HepG2 (cell line): ENCODE results near the gene NGEF. TPM values are rescaled to one million over a fixed set of nuclear protein-coding genes. Genes with fewer than 3 reads are reported as not detected.

Source experiments
- ATAC-seq: fragments of 200-7000 bp; cut with Tn5 transposase; 3 replicates; pipeline ENCODE4 v1.9.1; 2020; ENCODE audit warnings: mild to moderate bottlenecking, moderate library complexity
- BruUV-seq: library from RNA; stranded (reverse); fragments of 400-500 nt; replicated peaks from 2 replicates; lab custom pipeline; 2021; lab: Mats Ljungman, UMichigan
- CTCF ChIA-PET: fragments of 300-600 bp; formaldehyde crosslinking; extraction: SDS; loops from one replicate; lab custom pipeline; 2021; ENCODE audit warnings: low total read pairs, inconsistent platforms, low intra/inter-chr PET ratio; lab: Yijun Ruan, JAX
- POLR2A ChIA-PET: fragments of 350-600 bp; sonication (Branson Sonifier 250); formaldehyde crosslinking; loops from one replicate; lab custom pipeline; 2020; ENCODE audit warnings: antibody characterized with exemption, inconsistent platforms; lab: Yijun Ruan, JAX
- DNase-seq: peaks from one replicate; pipeline ENCODE4 v3.0.0-alpha.2; 2015; ENCODE audit warnings: low spot score
- FAIRE-seq: peaks from 3 replicates; lab custom pipeline; 2011; peaks lifted over from hg19 to GRCh38; lab: Jason Lieb, UNC
- H2AFZ ChIP-seq: one replicate; pipeline ENCODE4 v1.6.1; 2011; ENCODE audit warnings: low read length, inconsistent platforms
- H3K27ac ChIP-seq: fragments of 300-600 bp; 3 replicates; pipeline ENCODE4 v1.8.0; 2011; ENCODE audit warnings: mixed run types, mild to moderate bottlenecking, mixed read lengths, low read length, inconsistent platforms; ENCODE audit not compliant: insufficient read depth; ENCODE audit errors: extremely low read length
- H3K27me3 ChIP-seq, 2 experiments: fragments of 200-600 bp in 1 of 2; 2 replicates in 1 of 2; 3 replicates in 1 of 2; pipeline versions ENCODE4 v1.6.0 to v1.8.0; 2011; ENCODE audit warnings: low read length in 2 of 2, mild to moderate bottlenecking in 2 of 2, moderate library complexity in 2 of 2, inconsistent platforms in 1 of 2; ENCODE audit not compliant: insufficient read depth in 2 of 2, control insufficient read depth in 1 of 2
- H3K36me3 ChIP-seq, 2 experiments: fragments of 200-600 bp in 1 of 2; replicated peaks in 1 of 2; 2 replicates in 1 of 2; 3 replicates in 1 of 2; pipeline versions ENCODE4 v1.5.1 to v1.8.0; 2011; ENCODE audit warnings: low read length in 2 of 2, inconsistent platforms in 1 of 2; ENCODE audit not compliant: insufficient read depth in 2 of 2, control insufficient read depth in 1 of 2
- H3K4me1 ChIP-seq: 2 replicates; pipeline ENCODE4 v1.5.1; 2012; ENCODE audit warnings: low read length, inconsistent platforms; ENCODE audit not compliant: insufficient read depth
- H3K4me2 ChIP-seq: 2 replicates; pipeline ENCODE4 v1.6.0; 2011; ENCODE audit warnings: low read depth, low read length, inconsistent platforms
- H3K4me3 ChIP-seq, 3 experiments: fragments of 200-600 bp in 1 of 3; sonication (generic), shearing (Covaris generic) in 1 of 3; replicated peaks in 1 of 3; 2 replicates each; pipeline ENCODE4 v1.5.1; 2011 to 2016; ENCODE audit warnings: low read length in 3 of 3, inconsistent platforms in 2 of 3, low read depth in 2 of 3, mild to moderate bottlenecking in 2 of 3, control low read depth in 1 of 3, mixed read lengths in 1 of 3; ENCODE audit not compliant: insufficient read depth in 1 of 3
- H3K79me2 ChIP-seq: one replicate; pipeline ENCODE4 v1.6.1; 2011; ENCODE audit warnings: low read length, inconsistent platforms; ENCODE audit not compliant: insufficient read depth
- H3K9ac ChIP-seq: 2 replicates; pipeline ENCODE4 v1.6.0; 2011; ENCODE audit warnings: mild to moderate bottlenecking, low read depth, low read length, inconsistent platforms; ENCODE audit not compliant: insufficient read depth
- H3K9me3 ChIP-seq: 2 replicates; pipeline ENCODE4 v1.5.1; 2012; ENCODE audit warnings: mild to moderate bottlenecking, low read length
- H4K20me1 ChIP-seq: 2 replicates; pipeline ENCODE4 v1.6.0; 2011; ENCODE audit warnings: inconsistent platforms, mild to moderate bottlenecking, low read length, moderate library complexity; ENCODE audit not compliant: insufficient read depth
- ATRX ChIP-seq: sonication (generic); formaldehyde crosslinking; IDR thresholded peaks from 2 replicates; pipeline ENCODE4 v1.4.0; 2020; ENCODE audit warnings: missing genetic modification reagents, borderline replicate concordance
- CEBPB ChIP-seq: IDR thresholded peaks from 2 replicates; pipeline ENCODE4 v1.6.1; 2011; ENCODE audit warnings: low read depth, low read length, improper control_type of control experiment, borderline replicate concordance
- CHD2 ChIP-seq: IDR thresholded peaks from 2 replicates; pipeline ENCODE4 v1.6.1; 2011; ENCODE audit warnings: low read depth, low read length, improper control_type of control experiment
- EED ChIP-seq: sonication (generic); formaldehyde crosslinking; IDR thresholded peaks from 2 replicates; pipeline ENCODE4 v1.5.0; 2020; ENCODE audit warnings: mild to moderate bottlenecking, missing genetic modification reagents
- EZH2 ChIP-seq: conservative IDR thresholded peaks from 2 replicates; pipeline ENCODE4 v1.6.1; 2012; ENCODE audit warnings: mild to moderate bottlenecking, low read depth, low read length, moderate library complexity
- HHEX ChIP-seq: IDR thresholded peaks from 2 replicates; pipeline ENCODE4 v1.6.1; 2016; ENCODE audit warnings: control low read depth
- ZNF230 ChIP-seq: sonication (generic); formaldehyde crosslinking; IDR thresholded peaks from 2 replicates; pipeline ENCODE4 v1.4.0; 2020; ENCODE audit warnings: mild to moderate bottlenecking, missing genetic modification reagents
- ZNF253 ChIP-seq: sonication (generic); formaldehyde crosslinking; IDR thresholded peaks from 2 replicates; pipeline ENCODE4 v1.8.0; 2022; ENCODE audit warnings: mild to moderate bottlenecking, missing genetic modification reagents, borderline replicate concordance
- ZNF709 ChIP-seq: sonication (generic); formaldehyde crosslinking; IDR thresholded peaks from 2 replicates; pipeline ENCODE4 v1.5.0; 2020; ENCODE audit warnings: mild to moderate bottlenecking, missing genetic modification reagents
- ZNF724P ChIP-seq: sonication (generic); formaldehyde crosslinking; IDR thresholded peaks from 2 replicates; pipeline ENCODE4 v1.8.0; 2022; ENCODE audit warnings: missing genetic modification reagents, borderline replicate concordance
- WGBS: methylation state at CpG from one replicate; pipeline ENCODE4 v1.1.6; 2017; ENCODE audit warnings: low lambda C conversion rate; 5-methylcytosine and 5-hydroxymethylcytosine counted together
- in situ Hi-C: cut with HindIII; loops from 2 replicates; pipeline ENCODE4 v1.10.0; 2017; ENCODE audit warnings: low pct_unique_long_range_greater_than_20kb; ENCODE audit not compliant: extremely low pct_ligation_motif_present
- intact Hi-C: fragments of 100-400 bp; cut with micrococcal nuclease; formaldehyde crosslinking; loops from one replicate; pipeline ENCODE4 v1.10.0; 2022; ENCODE audit not compliant: unreplicated experiment
- polyA plus RNA-seq, 8 experiments: library from polyadenylated mRNA; depleted of rRNA in 3 of 8; stranded (reverse) in 7 of 8; unstranded in 1 of 8; fragments of >200 nt; fragmentation: Illumina TruSeq in 4 of 8; extraction: Trizol in 4 of 8; gene quantifications; 2 replicates each; pipeline versions ENCODE4 v1.2.1 to v1.2.3, GENCODE V29; 2011 to 2016; ENCODE audit warnings: low read depth in 4 of 8, missing spikeins in 1 of 8, mixed read lengths in 1 of 8; ENCODE audit not compliant: insufficient read depth in 1 of 8
- total RNA-seq, 5 experiments: library from RNA; depleted of rRNA; stranded (reverse); fragments of >200 nt; fragmentation: Illumina TruSeq; extraction: Trizol; gene quantifications; 2 replicates each; pipeline ENCODE4 v1.2.3, GENCODE V29; 2016; ENCODE audit warnings: low read depth in 1 of 5
- TF ChIP-seq, protein P1 (sequence below): sonication (generic); formaldehyde crosslinking; IDR thresholded peaks from 2 replicates; pipeline ENCODE4 v1.8.1; 2022; ENCODE audit warnings: low read depth, mild to moderate bottlenecking, missing genetic modification reagents
- TF ChIP-seq, protein P2 (sequence below): sonication (generic); formaldehyde crosslinking; IDR thresholded peaks from 2 replicates; pipeline ENCODE4 v1.4.0; 2020; ENCODE audit warnings: mild to moderate bottlenecking, missing genetic modification reagents
- TF ChIP-seq, protein P3 (sequence below): sonication (generic); formaldehyde crosslinking; IDR thresholded peaks from 2 replicates; pipeline ENCODE4 v1.4.0; 2020; ENCODE audit warnings: mild to moderate bottlenecking, missing genetic modification reagents
- TF ChIP-seq, protein P4 (sequence below): sonication (generic); formaldehyde crosslinking; IDR thresholded peaks from 2 replicates; pipeline ENCODE4 v1.8.1; 2023; ENCODE audit warnings: mild to moderate bottlenecking, missing genetic modification reagents, borderline replicate concordance
- TF ChIP-seq, protein P5 (sequence below): sonication (generic); formaldehyde crosslinking; IDR thresholded peaks from 2 replicates; pipeline ENCODE4 v1.4.0; 2020; ENCODE audit warnings: missing genetic modification reagents, mild to moderate bottlenecking, borderline replicate concordance
- TF ChIP-seq, protein P6 (sequence below): sonication (generic); formaldehyde crosslinking; IDR thresholded peaks from 2 replicates; pipeline ENCODE4 v1.8.0; 2022; ENCODE audit warnings: mild to moderate bottlenecking, missing genetic modification reagents, borderline replicate concordance

Gene NGEF
- total and polyA plus RNA-seq, 2 of the 13 experiments (the other 11 are each of a cell fraction or from before 2014, with no cell fraction given) = 14.4 to 36.9 TPM

DNA sequence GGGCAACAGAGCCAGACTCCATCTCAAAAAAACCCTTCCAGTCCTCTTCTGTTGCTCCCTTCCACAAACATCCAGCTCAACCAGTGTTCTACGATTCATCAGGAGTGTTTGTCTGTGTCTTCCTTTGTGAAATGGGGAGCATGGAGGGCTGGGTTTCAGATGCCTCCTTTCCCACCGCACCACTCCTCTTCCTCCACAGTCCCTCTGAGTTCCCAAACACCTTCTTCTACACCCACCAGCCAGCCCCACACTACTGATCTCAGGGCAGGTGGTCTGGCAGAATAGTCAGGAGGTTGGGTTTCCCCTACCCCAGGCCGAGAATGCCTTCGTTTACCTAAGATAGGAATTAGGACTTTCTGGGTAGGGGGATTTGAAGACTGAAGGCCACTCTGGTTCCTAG lies 36.9 kb downstream of the NGEF start (continued):
- TF ChIP-seq, protein P1, sequence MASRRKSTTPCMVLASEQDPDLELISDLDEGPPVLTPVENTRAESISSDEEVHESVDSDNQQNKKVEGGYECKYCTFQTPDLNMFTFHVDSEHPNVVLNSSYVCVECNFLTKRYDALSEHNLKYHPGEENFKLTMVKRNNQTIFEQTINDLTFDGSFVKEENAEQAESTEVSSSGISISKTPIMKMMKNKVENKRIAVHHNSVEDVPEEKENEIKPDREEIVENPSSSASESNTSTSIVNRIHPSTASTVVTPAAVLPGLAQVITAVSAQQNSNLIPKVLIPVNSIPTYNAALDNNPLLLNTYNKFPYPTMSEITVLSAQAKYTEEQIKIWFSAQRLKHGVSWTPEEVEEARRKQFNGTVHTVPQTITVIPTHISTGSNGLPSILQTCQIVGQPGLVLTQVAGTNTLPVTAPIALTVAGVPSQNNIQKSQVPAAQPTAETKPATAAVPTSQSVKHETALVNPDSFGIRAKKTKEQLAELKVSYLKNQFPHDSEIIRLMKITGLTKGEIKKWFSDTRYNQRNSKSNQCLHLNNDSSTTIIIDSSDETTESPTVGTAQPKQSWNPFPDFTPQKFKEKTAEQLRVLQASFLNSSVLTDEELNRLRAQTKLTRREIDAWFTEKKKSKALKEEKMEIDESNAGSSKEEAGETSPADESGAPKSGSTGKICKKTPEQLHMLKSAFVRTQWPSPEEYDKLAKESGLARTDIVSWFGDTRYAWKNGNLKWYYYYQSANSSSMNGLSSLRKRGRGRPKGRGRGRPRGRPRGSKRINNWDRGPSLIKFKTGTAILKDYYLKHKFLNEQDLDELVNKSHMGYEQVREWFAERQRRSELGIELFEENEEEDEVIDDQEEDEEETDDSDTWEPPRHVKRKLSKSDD (CRISPR knock-in tag) = no peak
- no peak for TF ChIP-seq ZNF724P

DNA sequence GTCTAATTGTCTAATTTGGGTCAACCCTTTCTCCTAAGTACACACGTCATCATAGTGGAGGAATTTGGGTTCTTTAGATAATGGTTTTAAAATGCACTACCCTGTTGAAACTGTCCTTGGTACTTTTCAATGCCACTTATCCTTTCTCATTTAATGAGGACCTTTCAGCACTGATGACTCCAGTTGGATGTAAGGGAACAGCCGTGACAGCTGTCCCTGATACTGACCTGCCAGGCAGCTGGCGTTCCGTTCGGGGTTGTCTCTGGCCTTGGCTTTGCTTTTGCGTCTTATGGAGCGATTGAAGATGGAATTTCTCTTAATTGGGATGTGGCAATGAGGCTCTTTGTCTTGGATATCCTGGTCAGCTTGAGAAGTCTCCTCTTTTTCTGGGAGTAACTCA lies 38.7 kb downstream of the NGEF start:
- Histone ChIP-seq H3K9ac (no peak overlapping the region), H4K20me1 (no peaks in the 10 kb centered on the region), H3K36me3 (peaks cover 12 to 32% of the 10 kb centered on the region in 2 experiments; a peak in 4 of 5 replicates), H3K27me3 (no peaks in the 10 kb centered on the region), H3K4me1 (no peaks in the 10 kb centered on the region), H3K4me2 (no peak overlapping the region), H3K27ac (no peak overlapping the region), H3K79me2 (no peaks in the 10 kb centered on the region), H3K4me3 (no peak overlapping the region), H3K9me3 (no peaks in the 10 kb centered on the region), H2AFZ (no peak overlapping the region)
- BruUV-seq = no TSS peak
- in situ Hi-C loops = no loop called here
- CTCF ChIA-PET = no interaction called here
- POLR2A ChIA-PET = no interaction called here
- ATAC-seq (no peak), DNase-seq (no peak), FAIRE-seq (no peak)
- 95% methylated on average over 7 of the region's 7 CpGs for WGBS
- intact Hi-C loops = no loop called here
- TF ChIP-seq EED (CRISPR knock-in tag) (no peak), HHEX (no peak), CHD2 (no peak), ZNF253 (no peak), ATRX (no peak), ZNF230 (no peak), ZNF709 (no peak), EZH2 (no peak), CEBPB (no peak)
- TF ChIP-seq, protein P2, sequence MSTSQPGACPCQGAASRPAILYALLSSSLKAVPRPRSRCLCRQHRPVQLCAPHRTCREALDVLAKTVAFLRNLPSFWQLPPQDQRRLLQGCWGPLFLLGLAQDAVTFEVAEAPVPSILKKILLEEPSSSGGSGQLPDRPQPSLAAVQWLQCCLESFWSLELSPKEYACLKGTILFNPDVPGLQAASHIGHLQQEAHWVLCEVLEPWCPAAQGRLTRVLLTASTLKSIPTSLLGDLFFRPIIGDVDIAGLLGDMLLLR (CRISPR knock-in tag) = no peak
- TF ChIP-seq, protein P3, sequence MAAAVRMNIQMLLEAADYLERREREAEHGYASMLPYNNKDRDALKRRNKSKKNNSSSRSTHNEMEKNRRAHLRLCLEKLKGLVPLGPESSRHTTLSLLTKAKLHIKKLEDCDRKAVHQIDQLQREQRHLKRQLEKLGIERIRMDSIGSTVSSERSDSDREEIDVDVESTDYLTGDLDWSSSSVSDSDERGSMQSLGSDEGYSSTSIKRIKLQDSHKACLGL (CRISPR knock-in tag) = no peak
- TF ChIP-seq, protein P4, sequence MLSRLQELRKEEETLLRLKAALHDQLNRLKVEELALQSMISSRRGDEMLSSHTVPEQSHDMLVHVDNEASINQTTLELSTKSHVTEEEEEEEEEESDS = no peak
- TF ChIP-seq, protein P5, sequence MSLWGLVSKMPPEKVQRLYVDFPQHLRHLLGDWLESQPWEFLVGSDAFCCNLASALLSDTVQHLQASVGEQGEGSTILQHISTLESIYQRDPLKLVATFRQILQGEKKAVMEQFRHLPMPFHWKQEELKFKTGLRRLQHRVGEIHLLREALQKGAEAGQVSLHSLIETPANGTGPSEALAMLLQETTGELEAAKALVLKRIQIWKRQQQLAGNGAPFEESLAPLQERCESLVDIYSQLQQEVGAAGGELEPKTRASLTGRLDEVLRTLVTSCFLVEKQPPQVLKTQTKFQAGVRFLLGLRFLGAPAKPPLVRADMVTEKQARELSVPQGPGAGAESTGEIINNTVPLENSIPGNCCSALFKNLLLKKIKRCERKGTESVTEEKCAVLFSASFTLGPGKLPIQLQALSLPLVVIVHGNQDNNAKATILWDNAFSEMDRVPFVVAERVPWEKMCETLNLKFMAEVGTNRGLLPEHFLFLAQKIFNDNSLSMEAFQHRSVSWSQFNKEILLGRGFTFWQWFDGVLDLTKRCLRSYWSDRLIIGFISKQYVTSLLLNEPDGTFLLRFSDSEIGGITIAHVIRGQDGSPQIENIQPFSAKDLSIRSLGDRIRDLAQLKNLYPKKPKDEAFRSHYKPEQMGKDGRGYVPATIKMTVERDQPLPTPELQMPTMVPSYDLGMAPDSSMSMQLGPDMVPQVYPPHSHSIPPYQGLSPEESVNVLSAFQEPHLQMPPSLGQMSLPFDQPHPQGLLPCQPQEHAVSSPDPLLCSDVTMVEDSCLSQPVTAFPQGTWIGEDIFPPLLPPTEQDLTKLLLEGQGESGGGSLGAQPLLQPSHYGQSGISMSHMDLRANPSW (CRISPR knock-in tag) = no peak
- TF ChIP-seq, protein P6, sequence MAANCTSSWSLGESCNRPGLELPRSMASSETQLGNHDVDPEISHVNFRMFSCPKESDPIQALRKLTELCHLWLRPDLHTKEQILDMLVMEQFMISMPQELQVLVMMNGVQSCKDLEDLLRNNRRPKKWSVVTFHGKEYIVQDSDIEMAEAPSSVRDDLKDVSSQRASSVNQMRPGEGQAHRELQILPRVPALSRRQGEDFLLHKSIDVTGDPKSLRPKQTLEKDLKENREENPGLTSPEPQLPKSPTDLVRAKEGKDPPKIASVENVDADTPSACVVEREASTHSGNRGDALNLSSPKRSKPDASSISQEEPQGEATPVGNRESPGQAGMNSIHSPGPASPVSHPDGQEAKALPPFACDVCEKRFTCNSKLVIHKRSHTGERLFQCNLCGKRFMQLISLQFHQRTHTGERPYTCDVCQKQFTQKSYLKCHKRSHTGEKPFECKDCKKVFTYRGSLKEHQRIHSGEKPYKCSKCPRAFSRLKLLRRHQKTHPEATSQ (CRISPR knock-in tag) = no peak
